ENCODE data around the gene ADAMTS16. TPM values are rescaled to one million over a fixed set of nuclear protein-coding genes. Genes with fewer than 3 reads are reported as not detected.

ADAMTS16 gene
- total RNA-seq, 1 experiment from 2014 or later, result not detected

DNA sequence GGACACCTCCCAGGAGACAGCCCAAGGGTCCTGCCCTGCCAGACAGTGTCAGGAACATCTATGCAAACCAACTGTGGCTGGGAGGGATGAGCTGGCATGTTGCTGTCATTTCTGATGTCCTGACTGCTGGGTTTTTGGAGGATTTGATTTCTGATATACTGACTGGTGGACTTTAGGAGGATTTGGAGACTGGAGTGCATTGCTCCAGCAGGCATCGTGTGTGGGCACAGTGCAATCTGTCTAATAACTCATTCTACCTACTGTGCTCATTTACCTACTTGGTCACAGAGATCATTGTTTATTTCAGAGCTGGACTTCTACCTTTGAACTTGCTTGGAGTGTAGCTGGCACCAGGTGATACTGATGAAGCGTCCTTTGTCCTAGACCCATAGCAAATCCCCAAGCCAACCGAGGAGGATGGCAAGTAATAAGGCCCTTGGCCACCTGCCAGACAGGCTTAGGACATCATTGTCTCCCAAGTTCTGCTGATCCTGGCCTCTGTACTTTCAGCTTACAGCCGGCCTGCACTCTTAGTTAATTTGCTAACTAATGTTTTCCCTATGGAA is 158.0 kb downstream of the ADAMTS16 start:
- H3K4me1 Mint-ChIP-seq (ENCODE audit: low read depth, unreplicated experiment), result no peaks in the 10 kb centered on the region
- CTCF ChIA-PET, result no interaction called here
- no peak overlapping the region for H3K4me3 Mint-ChIP-seq (ENCODE audit: low read depth, unreplicated experiment)
- no peaks in the 10 kb centered on the region for H3K36me3 Mint-ChIP-seq (ENCODE audit: insufficient read depth, unreplicated experiment)
- intact Hi-C loops (cut with micrococcal nuclease; ENCODE audit: unreplicated experiment), result no loop called here
- peaks cover 7% of the 10 kb centered on the region for H3K9me3 Mint-ChIP-seq (ENCODE audit: low read depth, unreplicated experiment)
- TF ChIP-seq, protein P1, sequence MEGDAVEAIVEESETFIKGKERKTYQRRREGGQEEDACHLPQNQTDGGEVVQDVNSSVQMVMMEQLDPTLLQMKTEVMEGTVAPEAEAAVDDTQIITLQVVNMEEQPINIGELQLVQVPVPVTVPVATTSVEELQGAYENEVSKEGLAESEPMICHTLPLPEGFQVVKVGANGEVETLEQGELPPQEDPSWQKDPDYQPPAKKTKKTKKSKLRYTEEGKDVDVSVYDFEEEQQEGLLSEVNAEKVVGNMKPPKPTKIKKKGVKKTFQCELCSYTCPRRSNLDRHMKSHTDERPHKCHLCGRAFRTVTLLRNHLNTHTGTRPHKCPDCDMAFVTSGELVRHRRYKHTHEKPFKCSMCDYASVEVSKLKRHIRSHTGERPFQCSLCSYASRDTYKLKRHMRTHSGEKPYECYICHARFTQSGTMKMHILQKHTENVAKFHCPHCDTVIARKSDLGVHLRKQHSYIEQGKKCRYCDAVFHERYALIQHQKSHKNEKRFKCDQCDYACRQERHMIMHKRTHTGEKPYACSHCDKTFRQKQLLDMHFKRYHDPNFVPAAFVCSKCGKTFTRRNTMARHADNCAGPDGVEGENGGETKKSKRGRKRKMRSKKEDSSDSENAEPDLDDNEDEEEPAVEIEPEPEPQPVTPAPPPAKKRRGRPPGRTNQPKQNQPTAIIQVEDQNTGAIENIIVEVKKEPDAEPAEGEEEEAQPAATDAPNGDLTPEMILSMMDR (IDR thresholded peaks at IDR 0.05; ENCODE audit: unreplicated experiment), result no peak
- BruUV-seq (replicated peaks), result no TSS peak
- H3K27me3 Mint-ChIP-seq (ENCODE audit: unreplicated experiment), result peaks cover 13% of the 10 kb centered on the region
- no peak overlapping the region for H3K27ac Mint-ChIP-seq (ENCODE audit: unreplicated experiment)
- DNase-seq, result no peak

DNA sequence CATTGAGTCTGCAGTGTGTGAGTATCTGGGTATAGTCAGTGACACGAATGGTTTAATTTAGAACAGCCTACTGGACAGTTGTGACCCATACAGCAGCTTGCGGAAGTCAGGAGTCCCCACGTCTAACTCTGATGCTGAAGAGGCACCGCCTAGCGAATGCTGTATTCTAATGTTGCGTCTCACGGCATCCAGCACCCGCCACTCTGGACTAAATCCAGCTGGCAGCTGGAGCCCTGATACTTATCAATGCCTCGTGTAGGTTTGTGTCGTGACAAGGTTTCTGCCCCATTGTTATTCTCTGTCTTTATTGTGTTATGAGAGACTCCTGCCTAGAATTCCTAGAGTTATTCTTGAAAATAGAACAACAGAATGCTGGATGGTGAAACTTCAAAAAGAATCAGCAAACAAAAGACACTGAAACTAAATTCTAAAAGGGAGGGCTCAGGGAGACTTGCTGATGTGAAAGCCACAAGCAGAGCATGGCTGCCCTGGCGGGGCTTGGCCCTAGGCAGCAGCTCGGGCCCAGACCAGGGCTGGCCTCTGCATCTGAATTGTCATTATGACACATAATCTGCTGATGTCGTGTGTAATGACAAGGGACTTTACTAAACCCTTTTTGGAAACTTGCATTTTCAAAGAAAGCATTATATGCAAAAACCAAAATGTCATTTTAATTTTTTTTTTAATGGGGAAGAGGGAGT is 158.9 kb downstream of the ADAMTS16 start:
- H3K4me1 Mint-ChIP-seq (ENCODE audit: low read depth, unreplicated experiment), result no peaks in the 10 kb centered on the region
- CTCF ChIA-PET, result no interaction called here
- H3K27ac Mint-ChIP-seq (ENCODE audit: unreplicated experiment), result no peak overlapping the region
- intact Hi-C loops (cut with micrococcal nuclease; ENCODE audit: unreplicated experiment), result no loop called here
- TF ChIP-seq, protein P1 (IDR thresholded peaks at IDR 0.05; ENCODE audit: unreplicated experiment), result no peak
- peaks cover 9% of the 10 kb centered on the region for H3K9me3 Mint-ChIP-seq (ENCODE audit: low read depth, unreplicated experiment)
- DNase-seq, result no peak
- H3K36me3 Mint-ChIP-seq (ENCODE audit: insufficient read depth, unreplicated experiment), result no peaks in the 10 kb centered on the region
- H3K27me3 Mint-ChIP-seq (ENCODE audit: unreplicated experiment), result peaks cover 12% of the 10 kb centered on the region
- BruUV-seq (replicated peaks), result no TSS peak
- H3K4me3 Mint-ChIP-seq (ENCODE audit: low read depth, unreplicated experiment), result no peak overlapping the region

DNA sequence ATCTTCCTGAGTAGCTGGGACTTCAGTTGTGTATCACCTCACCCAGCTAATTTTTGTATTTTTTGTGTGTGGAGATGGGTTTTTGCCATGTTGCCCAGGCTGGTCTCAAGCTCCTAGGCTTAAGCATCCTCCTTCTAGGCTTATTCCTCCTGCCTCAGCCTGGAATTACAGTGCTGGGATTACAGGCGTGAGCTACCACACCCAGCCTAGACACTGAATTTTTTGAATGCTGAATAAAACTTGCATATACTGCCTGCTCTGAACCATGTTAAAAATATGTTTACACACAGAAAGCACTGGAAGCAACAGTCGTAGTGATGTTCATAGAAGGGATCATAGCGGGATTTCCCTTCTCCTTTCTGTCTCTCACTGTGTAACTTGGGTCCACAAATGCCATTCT is 161.0 kb downstream of the ADAMTS16 start:
- CTCF ChIA-PET, result no interaction called here
- no TSS peak for BruUV-seq (replicated peaks)
- no peak for DNase-seq
- TF ChIP-seq, protein P1 (IDR thresholded peaks at IDR 0.05; ENCODE audit: unreplicated experiment), result no peak
- Mint-ChIP-seq H3K9me3 (ENCODE audit: low read depth, unreplicated experiment) (peaks cover 9% of the 10 kb centered on the region), H3K27me3 (ENCODE audit: unreplicated experiment) (no peaks in the 10 kb centered on the region), H3K27ac (ENCODE audit: unreplicated experiment) (no peak overlapping the region), H3K4me1 (ENCODE audit: low read depth, unreplicated experiment) (no peaks in the 10 kb centered on the region), H3K4me3 (ENCODE audit: low read depth, unreplicated experiment) (no peak overlapping the region), H3K36me3 (ENCODE audit: insufficient read depth, unreplicated experiment) (no peaks in the 10 kb centered on the region)
- intact Hi-C loops (cut with micrococcal nuclease; ENCODE audit: unreplicated experiment), result no loop called here

DNA sequence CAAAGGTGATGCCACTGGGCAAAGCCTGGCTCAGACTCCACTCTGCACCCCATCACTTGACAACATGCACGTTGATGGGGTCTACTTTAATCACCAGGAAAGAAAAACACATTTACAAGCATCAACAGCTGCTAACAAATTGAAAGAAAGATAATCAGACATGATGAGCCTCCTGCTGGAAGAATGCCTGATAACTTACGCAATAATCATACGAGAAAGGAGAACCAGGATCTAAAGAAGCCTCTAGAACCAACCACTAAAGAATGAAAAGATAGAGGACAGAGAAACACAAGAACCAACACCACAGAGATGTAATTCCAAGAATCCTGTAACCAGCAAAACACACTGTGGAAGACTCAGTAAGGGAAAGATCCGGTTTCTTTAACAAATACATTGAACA is 162.1 kb downstream of the ADAMTS16 start:
- TF ChIP-seq, protein P1 (IDR thresholded peaks at IDR 0.05; ENCODE audit: unreplicated experiment), result no peak
- intact Hi-C loops (cut with micrococcal nuclease; ENCODE audit: unreplicated experiment), result no loop called here
- no peak for DNase-seq
- BruUV-seq (replicated peaks), result no TSS peak
- H3K36me3 Mint-ChIP-seq (ENCODE audit: insufficient read depth, unreplicated experiment), result no peaks in the 10 kb centered on the region
- no peaks in the 10 kb centered on the region for H3K4me1 Mint-ChIP-seq (ENCODE audit: low read depth, unreplicated experiment)
- H3K27me3 Mint-ChIP-seq (ENCODE audit: unreplicated experiment), result no peaks in the 10 kb centered on the region
- no peak overlapping the region for H3K4me3 Mint-ChIP-seq (ENCODE audit: low read depth, unreplicated experiment)
- CTCF ChIA-PET, result no interaction called here
- H3K9me3 Mint-ChIP-seq (ENCODE audit: low read depth, unreplicated experiment), result peaks cover 9% of the 10 kb centered on the region
- H3K27ac Mint-ChIP-seq (ENCODE audit: unreplicated experiment), result no peak overlapping the region
